ENCODE data around the gene OAS3. TPM values are rescaled to one million over a fixed set of nuclear protein-coding genes. Genes with fewer than 3 reads are reported as not detected.
A peak's percentile ranks its signal among the peaks of the same experiment; 100 is the strongest.
"Not testable (repeated sequence)": the region's sequence is repeated elsewhere in the genome, so short reads cannot be mapped to it uniquely, and the experiment has no call there.

Gene OAS3
- total RNA-seq, 1 donor from 2014 or later, result 7.1 TPM

- not testable (repeated sequence) for DNase-seq (ENCODE audit: low read depth)
Measured at GRCh38 chr12:112926416-112927033, 11.7 kb upstream of the OAS3 start.

- DNase-seq (ENCODE audit: low read depth), result no peak
Measured at GRCh38 chr12:112927475-112927874, 10.8 kb upstream of the OAS3 start.

- DNase-seq (ENCODE audit: low read depth), result no peak
Measured at GRCh38 chr12:112927925-112928324, 10.3 kb upstream of the OAS3 start.

- no peak for DNase-seq (ENCODE audit: low read depth)
Measured at GRCh38 chr12:112928978-112929377, 9.3 kb upstream of the OAS3 start.

GRCh38 chr12:112929715-112930114 lies 8.6 kb upstream of the OAS3 start:
- DNase-seq (ENCODE audit: low read depth), result no peak

- no peak for DNase-seq (ENCODE audit: low read depth)
Measured at GRCh38 chr12:112930350-112930749, 7.9 kb upstream of the OAS3 start.

- DNase-seq (ENCODE audit: low read depth), result no peak
Measured at GRCh38 chr12:112932485-112933128, 5.7 kb upstream of the OAS3 start.

GRCh38 chr12:112933129-112933505 lies 5.2 kb upstream of the OAS3 start:
- DNase-seq (ENCODE audit: low read depth), result no peak

- no peak for DNase-seq (ENCODE audit: low read depth)
Measured at GRCh38 chr12:112936264-112936663, 2.0 kb upstream of the OAS3 start.

GRCh38 chr12:112936927-112937326 lies 1.3 kb upstream of the OAS3 start:
- peak; percentile 63 for DNase-seq (ENCODE audit: low read depth)

- no peak for DNase-seq (ENCODE audit: low read depth)
Measured at GRCh38 chr12:112938751-112939150, 477 bp downstream of the OAS3 start.

- DNase-seq (ENCODE audit: low read depth), result no peak
Measured at GRCh38 chr12:112939761-112940381, 1.6 kb downstream of the OAS3 start.

GRCh38 chr12:112941528-112942335 lies 3.5 kb downstream of the OAS3 start:
- DNase-seq (ENCODE audit: low read depth), result no peak

- no peak for DNase-seq (ENCODE audit: low read depth)
Measured at GRCh38 chr12:112942572-112942971, 4.3 kb downstream of the OAS3 start.

- no peak for DNase-seq (ENCODE audit: low read depth)
Measured at GRCh38 chr12:112944024-112944690, 5.9 kb downstream of the OAS3 start.

GRCh38 chr12:112945515-112945914 lies 7.2 kb downstream of the OAS3 start:
- DNase-seq (ENCODE audit: low read depth), result no peak

GRCh38 chr12:112946236-112947000 lies 8.1 kb downstream of the OAS3 start:
- DNase-seq (ENCODE audit: low read depth), result no peak

- DNase-seq (ENCODE audit: low read depth), result no peak
Measured at GRCh38 chr12:112947314-112947713, 9.0 kb downstream of the OAS3 start.

- no peak for DNase-seq (ENCODE audit: low read depth)
Measured at GRCh38 chr12:112947761-112948160, 9.5 kb downstream of the OAS3 start.

GRCh38 chr12:112948806-112949205 lies 10.5 kb downstream of the OAS3 start:
- no peak for DNase-seq (ENCODE audit: low read depth)

GRCh38 chr12:112950701-112951100 lies 12.4 kb downstream of the OAS3 start:
- no peak for DNase-seq (ENCODE audit: low read depth)

Measured in renal cortical epithelial cell (primary cell).